GM23248 (cell line): Measurements from ENCODE around the gene CDK9. TPM values are rescaled to one million over a fixed set of nuclear protein-coding genes. Genes with fewer than 3 reads are reported as not detected.
A peak's percentile ranks its signal among the peaks of the same experiment; 100 is the strongest.

Experiments used
- DNase-seq: peaks from one replicate; pipeline ENCODE4 v3.0.0-alpha.2; 2015
- H2AFZ ChIP-seq: fragments of 200-600 bp; sonication (generic); 2 replicates; pipeline ENCODE4 v1.6.1; 2016; ENCODE audit warnings: antibody characterized with exemption
- H3F3A ChIP-seq: fragments of 200-600 bp; sonication (generic); 2 replicates; pipeline ENCODE4 v1.6.1; 2016; ENCODE audit warnings: mild to moderate bottlenecking, antibody characterized with exemption, mixed run types; ENCODE audit not compliant: insufficient read depth
- H3K27ac ChIP-seq: fragments of 200-600 bp; sonication (generic); 2 replicates; pipeline ENCODE4 v1.5.1; 2016; ENCODE audit warnings: mild to moderate bottlenecking
- H3K27me3 ChIP-seq: fragments of 200-600 bp; sonication (generic); replicated peaks from 2 replicates; pipeline ENCODE4 v1.6.1; 2016; ENCODE audit warnings: mild to moderate bottlenecking; ENCODE audit not compliant: insufficient read depth
- H3K36me3 ChIP-seq: fragments of 200-600 bp; sonication (generic); 2 replicates; pipeline ENCODE4 v1.6.1; 2016; ENCODE audit warnings: low read depth, mild to moderate bottlenecking
- H3K4me1 ChIP-seq: fragments of 200-600 bp; sonication (generic); 2 replicates; pipeline ENCODE4 v1.6.1; 2016; ENCODE audit warnings: mild to moderate bottlenecking; ENCODE audit not compliant: insufficient read depth
- H3K4me2 ChIP-seq: fragments of 200-600 bp; sonication (generic); one replicate; pipeline ENCODE4 v1.6.1; 2016; ENCODE audit warnings: mild to moderate bottlenecking; ENCODE audit not compliant: unreplicated experiment
- H3K4me3 ChIP-seq: fragments of 200-600 bp; sonication (generic); 2 replicates; pipeline ENCODE4 v1.5.1; 2016; ENCODE audit warnings: mild to moderate bottlenecking
- H3K79me2 ChIP-seq: fragments of 200-600 bp; sonication (generic); 2 replicates; pipeline ENCODE4 v1.6.1; 2016; ENCODE audit warnings: mild to moderate bottlenecking; ENCODE audit not compliant: insufficient read depth
- H3K9ac ChIP-seq: fragments of 200-600 bp; sonication (generic); 2 replicates; pipeline ENCODE4 v1.6.1; 2016; ENCODE audit warnings: mild to moderate bottlenecking
- H3K9me2 ChIP-seq: fragments of 200-600 bp; sonication (generic); 2 replicates; pipeline ENCODE4 v1.6.1; 2016; ENCODE audit warnings: mixed run types, mild to moderate bottlenecking, moderate library complexity; ENCODE audit not compliant: insufficient read depth
- H3K9me3 ChIP-seq: fragments of 200-600 bp; sonication (generic); one replicate; pipeline ENCODE4 v1.6.1; 2017; ENCODE audit warnings: low read depth
- H4K20me1 ChIP-seq: fragments of 200-600 bp; sonication (generic); 2 replicates; pipeline ENCODE4 v1.6.0; 2016; ENCODE audit not compliant: insufficient read depth
- EZH2 ChIP-seq: fragments of 200-600 bp; sonication (generic); IDR thresholded peaks from 2 replicates; pipeline ENCODE4 v1.6.1; 2018; ENCODE audit warnings: antibody characterized with exemption, mild to moderate bottlenecking; ENCODE audit not compliant: insufficient read depth, poor library complexity, severe bottlenecking
- EZH2phosphoT487 ChIP-seq: fragments of 200-600 bp; sonication (generic); IDR thresholded peaks from 2 replicates; pipeline ENCODE4 v1.6.1; 2018; ENCODE audit warnings: antibody characterized with exemption, moderate library complexity, mild to moderate bottlenecking, low read depth; ENCODE audit not compliant: insufficient read depth
- WGBS, 2 experiments: methylation state at CpG; one replicate each; pipeline ENCODE4 v1.1.6; 2015 to 2017; ENCODE audit warnings: low lambda C conversion rate in 2 of 2, low coverage in 1 of 2; ENCODE audit errors: missing lambda C conversion rate in 2 of 2; 5-methylcytosine and 5-hydroxymethylcytosine counted together
- in situ Hi-C: fragments of 300-500 bp; cut with MboI; formaldehyde crosslinking; loops from 2 replicates; pipeline ENCODE4 v1.15.0; 2020
- polyA plus RNA-seq: library from polyadenylated mRNA; unstranded; fragments of >200 nt; fragmentation: Nextera tagmentation; extraction: Ambion mirVana; gene quantifications from 2 replicates; pipeline ENCODE4 v1.2.1, GENCODE V29; 2016
- total RNA-seq: library from RNA; depleted of rRNA; stranded (reverse); fragments of >200 nt; shearing (Covaris generic); gene quantifications from 2 replicates; pipeline ENCODE4 v1.2.3, GENCODE V29; 2014

CDK9 gene
- total and polyA plus RNA-seq, 2 experiments from 2014 or later = 43.7 to 59.7 TPM

DNA sequence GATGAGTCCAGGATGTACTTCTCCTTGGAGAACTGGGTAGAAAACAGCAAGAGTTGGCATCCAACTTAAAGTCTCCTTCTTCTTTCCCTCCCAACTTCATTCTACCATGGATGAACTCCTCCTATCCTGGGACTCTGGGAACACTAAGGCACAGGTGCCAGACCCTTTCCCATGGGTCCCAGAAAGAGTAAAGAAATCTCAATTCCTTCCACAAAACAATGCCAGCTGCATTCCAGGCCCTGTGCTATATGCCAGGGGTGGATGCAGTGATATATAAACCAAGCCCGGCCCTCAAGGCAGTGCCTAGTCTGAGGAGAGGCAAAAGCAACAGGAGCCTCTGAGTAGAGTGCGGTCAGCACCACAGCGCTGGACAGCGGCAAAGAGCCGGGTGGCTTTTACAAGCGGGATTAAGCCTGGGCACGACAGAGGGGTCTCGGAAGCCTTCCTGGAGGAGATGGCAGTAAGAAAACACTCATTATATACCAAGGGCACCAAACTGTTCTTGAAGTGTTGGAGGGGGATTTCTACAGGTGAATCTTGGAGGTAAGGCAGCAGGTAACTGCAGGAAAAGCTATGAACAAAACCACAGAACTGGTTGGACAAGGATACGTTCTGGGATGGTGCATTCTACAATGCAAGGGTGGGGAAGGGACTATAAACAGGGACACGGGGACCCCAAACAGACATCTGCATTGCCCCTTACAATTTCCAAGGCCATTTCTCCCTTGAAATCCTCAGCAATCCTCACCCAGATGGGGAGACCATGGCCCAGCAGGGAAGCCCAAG, 34.4 kb upstream of the CDK9 start:
- in situ Hi-C loops = no loop called here
- DNase-seq = peak; percentile 54

DNA sequence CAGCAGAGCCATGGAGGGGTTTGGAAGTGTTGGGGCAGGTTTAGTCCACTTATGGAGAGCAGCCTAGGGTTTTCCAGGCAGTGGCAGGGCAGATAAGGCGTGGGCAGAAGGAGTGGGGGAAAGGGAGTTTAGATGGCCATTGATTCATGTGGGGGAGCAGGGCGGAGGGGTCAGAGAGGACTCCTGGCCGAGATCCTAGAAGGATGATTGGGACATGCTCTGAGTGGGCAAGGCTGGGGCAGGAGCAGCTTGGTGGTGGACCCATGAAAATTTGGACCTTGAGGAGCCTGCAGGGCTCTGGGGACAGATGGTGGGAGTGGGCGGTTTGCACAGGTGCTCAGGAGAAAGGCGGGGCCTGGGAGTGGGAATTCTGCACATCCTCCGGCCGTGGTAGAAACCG, 32.7 kb upstream of the CDK9 start:
- Histone ChIP-seq H2AFZ (no peak overlapping the region), H3K4me2 (no peak overlapping the region), H3K36me3 (no peaks in the 10 kb centered on the region), H3K9me3 (no peaks in the 10 kb centered on the region), H3K9me2 (no peaks in the 10 kb centered on the region), H3F3A (no peaks in the 10 kb centered on the region), H3K9ac (no peak overlapping the region), H3K4me1 (no peaks in the 10 kb centered on the region), H3K27me3 (peaks cover 29% of the 10 kb centered on the region), H3K4me3 (no peak overlapping the region), H3K27ac (no peak overlapping the region), H4K20me1 (no peaks in the 10 kb centered on the region), H3K79me2 (no peaks in the 10 kb centered on the region)
- DNase-seq = no peak
- WGBS, 2 experiments = 64 to 67% methylated on average over 7 to 8 of the region's 8 CpGs
- in situ Hi-C loops = no loop called here
- no peak for TF ChIP-seq EZH2phosphoT487
- TF ChIP-seq EZH2 = no peak

More for the DNA sequence above, 34.4 kb upstream of the CDK9 start:
- no peaks in the 10 kb centered on the region for H3K9me3 ChIP-seq
- H2AFZ ChIP-seq = no peak overlapping the region
- H3K36me3 ChIP-seq = no peaks in the 10 kb centered on the region
- H3K9me2 ChIP-seq = no peaks in the 10 kb centered on the region
- WGBS, 2 experiments = 10 to 13% methylated on average over 10 of the region's 10 CpGs
- TF ChIP-seq EZH2 = no peak
- TF ChIP-seq EZH2phosphoT487 = no peak
- no peak overlapping the region for H3K27ac ChIP-seq
- no peaks in the 10 kb centered on the region for H3F3A ChIP-seq
- no peaks in the 10 kb centered on the region for H4K20me1 ChIP-seq
- no peak overlapping the region for H3K4me2 ChIP-seq
- peaks cover 29% of the 10 kb centered on the region for H3K27me3 ChIP-seq
- H3K4me1 ChIP-seq = no peaks in the 10 kb centered on the region
- H3K79me2 ChIP-seq = no peaks in the 10 kb centered on the region
- H3K9ac ChIP-seq = no peak overlapping the region
- H3K4me3 ChIP-seq = no peak overlapping the region

DNA sequence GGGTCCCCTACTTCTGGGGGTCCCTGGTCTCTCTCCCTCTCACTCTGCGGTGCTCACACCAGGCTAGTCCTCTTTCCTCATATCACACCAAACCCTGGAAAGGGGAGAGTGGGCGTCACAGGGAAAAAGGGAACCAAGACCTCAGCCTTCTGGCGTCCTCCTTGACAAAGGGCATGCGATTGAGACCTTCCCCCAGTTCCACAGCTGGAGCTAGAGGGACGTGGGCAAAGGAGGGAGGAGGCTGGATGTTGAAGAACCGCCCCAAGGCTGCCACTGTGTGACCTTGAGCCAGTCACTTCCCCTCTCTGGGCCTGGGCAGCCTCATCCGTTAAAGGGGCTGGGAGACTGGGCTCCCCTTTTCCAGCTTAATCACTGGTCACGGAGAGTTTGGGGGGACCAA, 32.2 kb upstream of the CDK9 start:
- in situ Hi-C loops = no loop called here
- no peak for DNase-seq
- Histone ChIP-seq H3K9me3 (no peaks in the 10 kb centered on the region), H4K20me1 (no peaks in the 10 kb centered on the region), H3K36me3 (no peaks in the 10 kb centered on the region), H2AFZ (no peak overlapping the region), H3K9ac (no peak overlapping the region), H3K4me3 (no peak overlapping the region), H3K4me2 (no peak overlapping the region), H3K27me3 (peaks cover 29% of the 10 kb centered on the region), H3K9me2 (no peaks in the 10 kb centered on the region), H3F3A (no peaks in the 10 kb centered on the region), H3K4me1 (no peaks in the 10 kb centered on the region), H3K79me2 (no peaks in the 10 kb centered on the region), H3K27ac (no peak overlapping the region)
- 43 to 48% methylated on average over 8 of the region's 8 CpGs for WGBS, 2 experiments
- TF ChIP-seq EZH2phosphoT487 (no peak), EZH2 (no peak)

DNA sequence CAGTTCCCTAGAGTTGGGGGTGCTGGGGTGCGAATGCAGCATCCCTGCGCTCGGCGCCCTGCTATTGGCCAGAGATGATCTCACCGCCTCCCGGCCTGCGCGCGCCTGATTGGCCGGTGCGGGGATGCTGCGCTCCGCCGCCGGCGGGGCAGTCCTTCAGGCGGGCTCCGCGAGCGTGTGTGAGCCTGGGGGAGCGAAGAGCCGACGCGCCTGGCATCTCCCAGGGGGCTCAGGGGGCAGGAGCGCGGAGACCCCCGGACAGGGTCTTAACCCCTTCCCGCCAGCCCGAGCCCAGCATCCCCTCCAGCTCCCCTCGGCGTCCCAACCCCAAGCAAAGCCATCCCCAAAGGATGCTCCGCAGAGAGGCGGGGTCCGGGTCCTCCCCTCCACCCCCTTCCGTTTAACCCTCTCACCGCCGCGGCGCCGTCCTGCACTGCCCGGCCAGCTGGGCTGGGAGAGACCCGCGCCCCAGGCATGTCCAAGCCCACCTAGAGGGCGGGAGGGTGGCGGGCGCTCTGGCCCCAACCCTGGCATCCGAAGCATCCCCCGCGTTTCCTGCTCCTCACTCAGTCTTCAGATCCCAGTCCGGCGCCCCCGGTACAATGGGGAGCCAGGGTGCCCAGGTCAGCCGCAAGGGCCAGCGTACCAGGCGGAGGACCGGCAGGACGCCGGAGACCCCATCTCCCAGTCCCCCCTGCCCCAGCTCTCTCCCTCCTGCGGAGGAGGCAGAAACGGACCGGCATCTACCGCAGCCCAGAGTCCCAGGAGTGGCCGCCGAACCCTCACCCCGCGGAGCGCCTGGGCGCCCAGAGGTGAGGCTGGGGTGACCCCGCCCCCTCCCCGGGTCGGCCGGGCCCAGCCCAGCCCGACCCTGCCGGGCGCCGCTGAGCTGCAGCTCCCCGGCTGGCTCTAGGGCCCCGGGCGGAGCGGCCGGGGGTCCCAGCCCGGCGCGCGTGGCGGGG, 31.5 kb upstream of the CDK9 start:
- Histone ChIP-seq H3K4me1 (no peaks in the 10 kb centered on the region), H3K79me2 (no peaks in the 10 kb centered on the region), H3K4me3 (no peak overlapping the region), H3K9me3 (no peaks in the 10 kb centered on the region), H3K9ac (no peak overlapping the region), H3K27me3 (peaks cover 29% of the 10 kb centered on the region), H3K4me2 (no peak overlapping the region), H3F3A (no peaks in the 10 kb centered on the region), H3K9me2 (no peaks in the 10 kb centered on the region), H3K27ac (no peak overlapping the region), H3K36me3 (no peaks in the 10 kb centered on the region), H4K20me1 (no peaks in the 10 kb centered on the region), H2AFZ (no peak overlapping the region)
- in situ Hi-C loops = no loop called here
- WGBS, 2 experiments = 2 to 3% methylated on average over 65 to 67 of the region's 86 CpGs
- TF ChIP-seq EZH2 = peak; percentile 79
- 0 out of 2 replicates have a peak, but pooled peaks have one; percentile 19 for TF ChIP-seq EZH2phosphoT487
- peak; percentile 69 for DNase-seq
